NT2/D1 (cell line): ENCODE data around the gene ZNF627.

Source experiments
- SUZ12 ChIP-seq: IDR thresholded peaks from 2 replicates; pipeline ENCODE4 v1.6.1; 2011; ENCODE audit not compliant: insufficient read length, insufficient read depth; ENCODE audit errors: extremely low read depth
- YY1 ChIP-seq: IDR thresholded peaks from 2 replicates; pipeline ENCODE4 v1.6.1; 2011; ENCODE audit not compliant: insufficient read length, insufficient read depth
- ZNF274 ChIP-seq: IDR thresholded peaks from 2 replicates; pipeline ENCODE4 v1.6.1; 2011; ENCODE audit warnings: mild to moderate bottlenecking, low read depth, low read length

DNA sequence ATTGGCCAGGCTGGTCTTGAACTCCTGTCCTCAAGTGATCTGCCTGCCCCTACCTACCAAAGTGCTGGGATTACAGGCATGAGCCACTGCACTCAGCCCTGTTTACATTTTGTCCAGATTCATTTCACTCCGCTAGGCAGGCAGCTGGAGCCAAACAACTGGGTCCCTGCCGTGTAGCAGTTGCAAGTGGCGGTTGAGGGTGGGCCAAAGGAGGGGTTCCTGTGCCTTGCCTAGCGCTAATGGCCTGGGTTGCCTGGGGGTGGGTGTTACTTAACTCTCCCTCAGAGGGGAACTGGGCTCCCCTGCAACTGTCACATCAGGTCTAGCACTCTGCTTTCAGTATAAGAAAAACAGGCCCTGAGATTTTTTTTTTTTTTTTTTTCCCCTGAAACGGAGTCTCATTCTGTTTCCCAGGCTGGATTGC is 27.2 kb upstream of the ZNF627 start:
- no peak for TF ChIP-seq SUZ12
- TF ChIP-seq YY1 = no peak
- TF ChIP-seq ZNF274 = no peak
